Fibroblast of the aortic adventitia (primary cell): ENCODE results near the gene HSD17B2. TPM values are rescaled to one million over a fixed set of nuclear protein-coding genes. Genes with fewer than 3 reads are reported as not detected.

Source experiments
- DNase-seq: peaks from one replicate; pipeline ENCODE4 v3.0.0-alpha.2; 2010; ENCODE audit warnings: low read depth
- H3K4me3 ChIP-seq: 2 replicates; pipeline ENCODE4 v1.5.1; 2011; ENCODE audit warnings: low read depth, mild to moderate bottlenecking, control low read depth, low read length, moderate library complexity
- CTCF ChIP-seq: IDR thresholded peaks from 2 replicates; pipeline ENCODE4 v1.5.1; 2011; ENCODE audit warnings: mild to moderate bottlenecking, low read length, control low read depth, inconsistent platforms; ENCODE audit not compliant: insufficient read depth
- total RNA-seq: library from RNA; depleted of rRNA; stranded (reverse); fragments of >200 nt; gene quantifications from 2 replicates; pipeline ENCODE4 v1.2.3, GENCODE V29; 2012; ENCODE audit warnings: low replicate concordance

Gene HSD17B2
- total RNA-seq, 1 donor = 0.09 TPM

GRCh38 chr16:82027629-82028064, 7.4 kb upstream of the HSD17B2 start:
- H3K4me3 ChIP-seq = no peak overlapping the region
- DNase-seq = no peak

GRCh38 chr16:82031116-82032084, 3.7 kb upstream of the HSD17B2 start:
- H3K4me3 ChIP-seq = no peak overlapping the region
- peak; percentile 55 for TF ChIP-seq CTCF
- DNase-seq = peak; percentile 63

More at GRCh38 chr16:82027629-82028064, 7.4 kb upstream of the HSD17B2 start:
- no peak for TF ChIP-seq CTCF

- no peak for TF ChIP-seq CTCF
- no peak for DNase-seq
- H3K4me3 ChIP-seq = no peak overlapping the region
These were observed 2.0 kb upstream of the HSD17B2 start for GRCh38 chr16:82033006-82033405.

GRCh38 chr16:82033683-82034300, 1.3 kb upstream of the HSD17B2 start:
- H3K4me3 ChIP-seq = no peak overlapping the region
- DNase-seq = no peak
- TF ChIP-seq CTCF = no peak

- TF ChIP-seq CTCF = no peak
- DNase-seq = no peak
- H3K4me3 ChIP-seq = no peak overlapping the region
These were observed 2.2 kb downstream of the HSD17B2 start for GRCh38 chr16:82037251-82037650.

- no peak overlapping the region for H3K4me3 ChIP-seq
- DNase-seq = peak; percentile 2
- TF ChIP-seq CTCF = no peak
These were observed 2.6 kb downstream of the HSD17B2 start for GRCh38 chr16:82037666-82038065.
